ENCODE results near the gene MYO5A.

Gene MYO5A

DNA sequence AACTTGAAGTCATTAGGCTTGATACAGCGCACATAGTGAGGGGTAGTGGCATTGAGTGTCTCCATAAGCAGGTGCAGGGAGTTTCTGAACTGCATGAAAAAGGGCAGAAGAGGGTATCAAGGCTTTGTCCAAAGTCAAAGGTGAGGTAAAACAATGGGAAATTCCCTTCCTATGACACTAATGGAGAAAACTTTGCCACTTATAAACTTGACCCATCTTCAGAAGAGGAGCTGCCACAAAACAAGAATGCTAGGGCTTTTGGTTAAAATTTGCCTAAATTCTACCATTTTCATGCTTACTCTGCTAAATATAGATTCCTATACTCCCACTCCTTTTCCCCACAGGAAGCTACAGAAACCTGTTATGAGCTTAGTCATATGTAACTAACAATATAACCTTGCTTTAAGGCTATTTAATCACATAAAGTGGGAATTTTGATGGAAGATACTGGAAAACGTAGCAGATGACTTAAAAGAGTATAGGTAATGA, 145.5 kb downstream of the MYO5A start:
- Histone ChIP-seq H3K9me2 (replicated peaks; ENCODE audit: insufficient read depth, low read length) (no peaks in the 10 kb centered on the region), H3K9me3 (replicated peaks; ENCODE audit: insufficient read depth, low read length) (no peaks in the 10 kb centered on the region), H3F3A (ENCODE audit: insufficient read depth, low read length) (peaks cover 58% of the 10 kb centered on the region), H3K79me2 (ENCODE audit: low read length) (peaks cover 14% of the 10 kb centered on the region; the same call in 1 of the 2 replicates), H3K27me3 (replicated peaks; ENCODE audit: insufficient read depth, low read length) (no peaks in the 10 kb centered on the region), H3K4me1 (ENCODE audit: low read length) (peaks cover 61% of the 10 kb centered on the region), H3K27ac (ENCODE audit: low read length) (peak overlapping the region; percentile 68), H2AFZ (ENCODE audit: low read length) (no peak overlapping the region), H4K20me1 (ENCODE audit: insufficient read depth, low read length) (no peaks in the 10 kb centered on the region), H3K4me2 (ENCODE audit: low read depth, low read length) (peak overlapping the region; percentile 49), H3K9ac (ENCODE audit: low read length) (no peak overlapping the region), H3K4me3 (ENCODE audit: low read length) (no peak overlapping the region), H3K36me3 (replicated peaks; ENCODE audit: insufficient read depth, low read length) (peaks cover 11% of the 10 kb centered on the region; the same call in 1 of the 2 replicates)
- TF ChIP-seq, protein P1, sequence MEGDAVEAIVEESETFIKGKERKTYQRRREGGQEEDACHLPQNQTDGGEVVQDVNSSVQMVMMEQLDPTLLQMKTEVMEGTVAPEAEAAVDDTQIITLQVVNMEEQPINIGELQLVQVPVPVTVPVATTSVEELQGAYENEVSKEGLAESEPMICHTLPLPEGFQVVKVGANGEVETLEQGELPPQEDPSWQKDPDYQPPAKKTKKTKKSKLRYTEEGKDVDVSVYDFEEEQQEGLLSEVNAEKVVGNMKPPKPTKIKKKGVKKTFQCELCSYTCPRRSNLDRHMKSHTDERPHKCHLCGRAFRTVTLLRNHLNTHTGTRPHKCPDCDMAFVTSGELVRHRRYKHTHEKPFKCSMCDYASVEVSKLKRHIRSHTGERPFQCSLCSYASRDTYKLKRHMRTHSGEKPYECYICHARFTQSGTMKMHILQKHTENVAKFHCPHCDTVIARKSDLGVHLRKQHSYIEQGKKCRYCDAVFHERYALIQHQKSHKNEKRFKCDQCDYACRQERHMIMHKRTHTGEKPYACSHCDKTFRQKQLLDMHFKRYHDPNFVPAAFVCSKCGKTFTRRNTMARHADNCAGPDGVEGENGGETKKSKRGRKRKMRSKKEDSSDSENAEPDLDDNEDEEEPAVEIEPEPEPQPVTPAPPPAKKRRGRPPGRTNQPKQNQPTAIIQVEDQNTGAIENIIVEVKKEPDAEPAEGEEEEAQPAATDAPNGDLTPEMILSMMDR (IDR thresholded peaks at IDR 0.05; ENCODE audit: low read length) = no peak
- no peak for TF ChIP-seq EZH2phosphoT487 (IDR thresholded peaks at IDR 0.05; ENCODE audit: low read length)
- no peak for TF ChIP-seq EZH2 (optimal IDR thresholded peaks at IDR 0.05; ENCODE audit: low read depth, low read length)
- DNase-seq = peak; percentile 28

DNA sequence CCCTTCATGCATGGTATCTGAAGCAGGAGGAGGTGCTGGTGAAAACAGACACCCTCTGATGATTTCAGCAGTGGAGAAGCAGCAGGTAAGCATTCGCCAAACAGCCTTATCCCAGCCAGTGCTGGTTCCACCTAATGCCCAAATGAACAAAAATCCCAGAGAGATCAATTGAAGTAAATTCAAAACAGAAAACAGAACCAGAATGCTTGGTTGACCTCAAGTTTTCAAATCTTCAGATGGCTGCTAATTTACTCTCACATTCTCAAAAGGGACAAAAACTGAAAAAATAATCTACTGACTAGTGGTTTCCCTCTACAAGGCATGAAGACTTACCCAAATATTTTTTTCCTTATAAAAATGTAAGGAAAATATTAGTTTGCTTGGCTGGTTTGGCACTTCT, 146.0 kb downstream of the MYO5A start:
- Histone ChIP-seq H2AFZ (ENCODE audit: low read length) (no peak overlapping the region), H3K27ac (ENCODE audit: low read length) (peak overlapping the region; percentile 68; the same call in 1 of the 2 replicates), H4K20me1 (ENCODE audit: insufficient read depth, low read length) (no peaks in the 10 kb centered on the region), H3F3A (ENCODE audit: insufficient read depth, low read length) (peaks cover 55% of the 10 kb centered on the region), H3K9ac (ENCODE audit: low read length) (no peak overlapping the region), H3K36me3 (replicated peaks; ENCODE audit: insufficient read depth, low read length) (peaks cover 7% of the 10 kb centered on the region; the same call in 1 of the 2 replicates), H3K9me2 (replicated peaks; ENCODE audit: insufficient read depth, low read length) (no peaks in the 10 kb centered on the region), H3K9me3 (replicated peaks; ENCODE audit: insufficient read depth, low read length) (no peaks in the 10 kb centered on the region), H3K4me3 (ENCODE audit: low read length) (no peak overlapping the region), H3K27me3 (replicated peaks; ENCODE audit: insufficient read depth, low read length) (no peaks in the 10 kb centered on the region), H3K4me1 (ENCODE audit: low read length) (peaks cover 58% of the 10 kb centered on the region), H3K4me2 (ENCODE audit: low read depth, low read length) (peak overlapping the region; percentile 49; the same call in 1 of the 2 replicates), H3K79me2 (ENCODE audit: low read length) (peaks cover 19% of the 10 kb centered on the region; the same call in 1 of the 2 replicates)
- TF ChIP-seq EZH2 (optimal IDR thresholded peaks at IDR 0.05; ENCODE audit: low read depth, low read length) (no peak), EZH2phosphoT487 (IDR thresholded peaks at IDR 0.05; ENCODE audit: low read length) (no peak)
- TF ChIP-seq, protein P1 (IDR thresholded peaks at IDR 0.05; ENCODE audit: low read length) = no peak
- DNase-seq = no peak

DNA sequence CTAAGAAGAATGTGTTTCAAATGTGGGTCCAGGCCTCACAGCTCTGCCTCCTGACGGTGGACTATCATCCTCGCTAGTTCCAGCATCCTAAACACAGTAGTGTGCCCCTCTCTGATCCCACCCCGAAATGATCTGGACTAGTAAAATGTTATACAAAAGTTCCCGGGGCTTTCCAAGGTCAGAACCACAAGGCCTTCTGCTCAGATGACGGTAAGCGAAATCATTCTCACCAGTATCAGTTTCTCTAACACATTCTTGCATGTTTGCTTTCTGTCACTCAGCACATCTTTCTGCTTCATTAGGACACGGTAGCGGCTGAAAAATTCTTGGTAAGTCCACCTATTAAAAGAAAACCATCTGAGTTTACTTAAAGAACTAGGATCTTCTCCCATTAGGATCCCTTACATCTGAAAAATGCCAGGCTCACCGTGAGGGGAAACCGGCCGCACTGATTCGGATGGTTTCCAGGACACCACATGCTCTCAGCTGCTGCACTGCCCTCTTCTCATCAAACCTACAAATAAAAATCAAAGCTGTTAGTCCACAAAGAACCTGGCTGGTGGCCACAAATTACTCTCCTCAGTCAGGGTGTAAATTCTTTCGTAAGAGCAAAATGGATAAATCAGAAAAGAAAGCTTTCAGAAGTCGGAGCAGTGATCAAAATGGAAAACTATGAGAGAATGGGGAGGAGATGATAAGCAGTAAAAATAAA, 149.1 kb downstream of the MYO5A start:
- H3K27me3 ChIP-seq (replicated peaks; ENCODE audit: insufficient read depth, low read length) = no peaks in the 10 kb centered on the region
- H3K27ac ChIP-seq (ENCODE audit: low read length) = peak overlapping the region; percentile 96
- TF ChIP-seq EZH2 (optimal IDR thresholded peaks at IDR 0.05; ENCODE audit: low read depth, low read length) = no peak
- TF ChIP-seq, protein P1 (IDR thresholded peaks at IDR 0.05; ENCODE audit: low read length) = no peak; the same call in 1 of the 2 replicates
- TF ChIP-seq EZH2phosphoT487 (IDR thresholded peaks at IDR 0.05; ENCODE audit: low read length) = no peak
- H3K79me2 ChIP-seq (ENCODE audit: low read length) = peaks cover 20% of the 10 kb centered on the region
- peak overlapping the region; percentile 47 for H3K4me3 ChIP-seq (ENCODE audit: low read length)
- H3K9me2 ChIP-seq (replicated peaks; ENCODE audit: insufficient read depth, low read length) = no peaks in the 10 kb centered on the region
- peaks cover 51% of the 10 kb centered on the region for H3F3A ChIP-seq (ENCODE audit: insufficient read depth, low read length)
- no peak overlapping the region for H2AFZ ChIP-seq (ENCODE audit: low read length)
- no peaks in the 10 kb centered on the region for H3K9me3 ChIP-seq (replicated peaks; ENCODE audit: insufficient read depth, low read length)
- H3K4me1 ChIP-seq (ENCODE audit: low read length) = peaks cover 46% of the 10 kb centered on the region
- H3K36me3 ChIP-seq (replicated peaks; ENCODE audit: insufficient read depth, low read length) = peaks cover 23% of the 10 kb centered on the region
- H4K20me1 ChIP-seq (ENCODE audit: insufficient read depth, low read length) = no peaks in the 10 kb centered on the region
- peak overlapping the region; percentile 64 for H3K4me2 ChIP-seq (ENCODE audit: low read depth, low read length)
- H3K9ac ChIP-seq (ENCODE audit: low read length) = peak overlapping the region; percentile 72
- DNase-seq = peak; percentile 91

Data from MM.1S (cell line).